Endothelial cell of umbilical vein (primary cell): ENCODE measurements around the gene TMTC4. TPM values are rescaled to one million over a fixed set of nuclear protein-coding genes. Genes with fewer than 3 reads are reported as not detected.
"Not testable (repeated sequence)": the region's sequence is repeated elsewhere in the genome, so short reads cannot be mapped to it uniquely, and the experiment has no call there.

Source experiments
- BruUV-seq: library from RNA; stranded (reverse); fragments of 400-500 nt; replicated peaks from 2 replicates; lab custom pipeline; 2021; lab: Mats Ljungman, UMichigan
- CTCF ChIA-PET: fragments of 300-600, 350-600 bp; sonication (Branson Sonifier 250); formaldehyde crosslinking; loops from one replicate; lab custom pipeline; 2021; ENCODE audit warnings: antibody characterized with exemption, inconsistent platforms; lab: Charles Lee
- POLR2A ChIA-PET: fragments of 300-600, 350-600 bp; sonication (Branson Sonifier 250); formaldehyde crosslinking; loops from one replicate; lab custom pipeline; 2021; ENCODE audit warnings: antibody characterized with exemption, inconsistent platforms; lab: Charles Lee
- DNase-seq: peaks from one replicate; pipeline ENCODE4 v3.0.0-alpha.2; 2011; ENCODE audit warnings: low read depth, low spot score
- FAIRE-seq: peaks from 2 replicates; lab custom pipeline; 2011; peaks lifted over from hg19 to GRCh38; lab: Jason Lieb, UNC
- H2AFZ ChIP-seq: 2 replicates; pipeline ENCODE4 v1.6.0; 2012; ENCODE audit warnings: low read depth, low read length, control low read depth, inconsistent platforms
- H3K27ac ChIP-seq: 2 replicates; pipeline ENCODE4 v1.5.1; 2011; ENCODE audit warnings: low read depth, mild to moderate bottlenecking, control low read depth, low read length, moderate library complexity; ENCODE audit not compliant: insufficient read depth
- H3K27me3 ChIP-seq, 2 experiments: 2 replicates each; pipeline versions ENCODE4 v1.6.0 to v1.6.1; 2011; ENCODE audit warnings: low read length in 2 of 2, mixed read lengths in 1 of 2; ENCODE audit not compliant: control insufficient read depth in 2 of 2, insufficient read depth in 2 of 2
- H3K36me3 ChIP-seq, 2 experiments: 2 replicates in 1 of 2; 3 replicates in 1 of 2; pipeline ENCODE4 v1.5.1; 2011; ENCODE audit warnings: low read length in 2 of 2, mild to moderate bottlenecking in 1 of 2, moderate library complexity in 1 of 2; ENCODE audit not compliant: control insufficient read depth in 2 of 2, insufficient read depth in 2 of 2; ENCODE audit errors: extremely low read depth in 1 of 2
- H3K4me1 ChIP-seq: 3 replicates; pipeline ENCODE4 v1.5.1; 2011; ENCODE audit warnings: mild to moderate bottlenecking, low read length; ENCODE audit not compliant: control insufficient read depth, insufficient read depth; ENCODE audit errors: extremely low read depth
- H3K4me2 ChIP-seq: 2 replicates; pipeline ENCODE4 v1.6.1; 2011; ENCODE audit warnings: low read length, control low read depth, mixed read lengths; ENCODE audit not compliant: insufficient read depth
- H3K4me3 ChIP-seq, 3 experiments: fragments of 200-600 bp in 1 of 3; sonication (generic), shearing (Covaris generic) in 1 of 3; replicated peaks in 1 of 3; 2 replicates each; pipeline ENCODE4 v1.5.1; 2011 to 2016; ENCODE audit warnings: control low read depth in 3 of 3, low read length in 3 of 3, mild to moderate bottlenecking in 2 of 3, inconsistent platforms in 1 of 3, low read depth in 1 of 3, moderate library complexity in 1 of 3; ENCODE audit not compliant: insufficient read depth in 1 of 3
- H3K79me2 ChIP-seq: 2 replicates; pipeline ENCODE4 v1.6.0; 2012; ENCODE audit warnings: low read length, inconsistent platforms; ENCODE audit not compliant: control insufficient read depth, insufficient read depth
- H3K9ac ChIP-seq: replicated peaks from 2 replicates; pipeline ENCODE3; 2011; ENCODE audit warnings: low read length, control low read depth; ENCODE audit not compliant: insufficient read depth; ENCODE audit errors: extremely low read depth
- H3K9me1 ChIP-seq: replicated peaks from 3 replicates; pipeline ENCODE4 v1.6.0; 2011; ENCODE audit warnings: mild to moderate bottlenecking, low read length; ENCODE audit not compliant: control insufficient read depth, insufficient read depth; ENCODE audit errors: extremely low read depth
- H3K9me3 ChIP-seq: replicated peaks from 2 replicates; pipeline ENCODE4 v1.5.1; 2012; ENCODE audit warnings: low read length, inconsistent platforms; ENCODE audit not compliant: control insufficient read depth, insufficient read depth
- H4K20me1 ChIP-seq: replicated peaks from 2 replicates; pipeline ENCODE3; 2011; ENCODE audit warnings: mild to moderate bottlenecking, low read length; ENCODE audit not compliant: control insufficient read depth, insufficient read depth; ENCODE audit errors: extremely low read depth
- CTCF ChIP-seq, 2 donors: IDR thresholded peaks; 1 replicate in 1 of 2; 2 replicates in 1 of 2; pipeline ENCODE4 v1.5.1; 2011; ENCODE audit warnings: low read length in 2 of 2, mild to moderate bottlenecking in 2 of 2, moderate library complexity in 2 of 2, control low read depth in 1 of 2, inconsistent platforms in 1 of 2, low read depth in 1 of 2; ENCODE audit not compliant: insufficient read depth in 1 of 2; ENCODE audit errors: extremely low read depth in 1 of 2
- EZH2 ChIP-seq: IDR thresholded peaks from 2 replicates; pipeline ENCODE4 v1.6.1; 2012; ENCODE audit warnings: borderline replicate concordance, low read depth, mild to moderate bottlenecking, moderate library complexity, low read length, inconsistent platforms; ENCODE audit not compliant: severe bottlenecking
- FOS ChIP-seq: IDR thresholded peaks from 2 replicates; pipeline ENCODE4 v1.6.1; 2011; ENCODE audit warnings: mild to moderate bottlenecking, low read length, moderate library complexity, borderline replicate concordance; ENCODE audit not compliant: insufficient read depth
- GATA2 ChIP-seq: IDR thresholded peaks from 2 replicates; pipeline ENCODE4 v1.7.0; 2011; ENCODE audit warnings: low read depth, mild to moderate bottlenecking, moderate library complexity, mixed read lengths, low read length; ENCODE audit not compliant: insufficient read length, insufficient read depth
- JUN ChIP-seq: IDR thresholded peaks from 2 replicates; pipeline ENCODE4 v1.6.1; 2011; ENCODE audit warnings: borderline replicate concordance, low read depth; ENCODE audit not compliant: insufficient read length, insufficient read depth
- MAX ChIP-seq: IDR thresholded peaks from 2 replicates; pipeline ENCODE4 v1.6.1; 2011; ENCODE audit not compliant: insufficient read depth, insufficient read length
- MYC ChIP-seq: IDR thresholded peaks from one replicate; pipeline ENCODE4 v1.6.1; 2011; ENCODE audit warnings: mild to moderate bottlenecking, low read depth, low read length
- POLR2A ChIP-seq: IDR thresholded peaks from 2 replicates; pipeline ENCODE4 v1.6.1; 2012; ENCODE audit warnings: low read depth, mild to moderate bottlenecking, control low read depth, low read length
- POLR2AphosphoS5 ChIP-seq: IDR thresholded peaks from 2 replicates; pipeline ENCODE4 v1.6.1; 2012; ENCODE audit warnings: low read depth, mild to moderate bottlenecking, control low read depth, low read length, moderate library complexity; ENCODE audit not compliant: insufficient read depth
- dilution Hi-C: fragments of 300-500 bp; cut with MboI; formaldehyde crosslinking; loops from one replicate; pipeline ENCODE4 v1.15.0; 2019; ENCODE audit warnings: low sequenced_read_pairs; ENCODE audit not compliant: extremely low pct_ligation_motif_present
- intact Hi-C: fragments of 100-400 bp; cut with micrococcal nuclease; formaldehyde crosslinking; loops from one replicate; pipeline ENCODE4 v1.10.0; 2022
- polyA plus RNA-seq, 4 experiments: library from polyadenylated mRNA; depleted of rRNA in 3 of 4; stranded (reverse) in 3 of 4; unstranded in 1 of 4; fragments of >200 nt; gene quantifications; 2 replicates each; pipeline versions ENCODE4 v1.2.1 to v1.2.3, GENCODE V29; 2011 to 2012; ENCODE audit warnings: missing spikeins in 1 of 4
- total RNA-seq: library from RNA; stranded (reverse); gene quantifications from 2 replicates; pipeline ENCODE4 v1.2.3, GENCODE V29; 2021

The TMTC4 gene
- total and polyA plus RNA-seq, 2 donors (not counting 3 experiments of a cell fraction or from before 2014, with no cell fraction given), result 24.6 to 31.9 TPM

- POLR2A ChIA-PET, result no interaction called here
- dilution Hi-C loops (no loop called here), intact Hi-C loops (no loop called here)
- no peak overlapping the region for H3K27ac ChIP-seq
- H3K9me1 ChIP-seq, result no peaks in the 10 kb centered on the region
- H3K27me3 ChIP-seq, result no peaks in the 10 kb centered on the region
- no peaks in the 10 kb centered on the region for H3K36me3 ChIP-seq
- no peaks in the 10 kb centered on the region for H4K20me1 ChIP-seq
- no peak overlapping the region for H3K9ac ChIP-seq
- H3K9me3 ChIP-seq, result no peaks in the 10 kb centered on the region
- CTCF ChIA-PET, result no interaction called here
- H2AFZ ChIP-seq, result no peak overlapping the region
- no peak for TF ChIP-seq FOS
- no peak for TF ChIP-seq EZH2
- no peak for TF ChIP-seq GATA2
- no peak for TF ChIP-seq MAX
- no peak for TF ChIP-seq POLR2A
- TF ChIP-seq JUN, result no peak
- no peak for TF ChIP-seq CTCF (IDR thresholded peaks at IDR 0.05; ENCODE audit: extremely low read depth in 1 of 2, insufficient read depth in 1 of 2, low read depth in 1 of 2, low read length in 2 of 2)
- TF ChIP-seq MYC, result no peak
- no peak for TF ChIP-seq POLR2AphosphoS5
- no peaks in the 10 kb centered on the region for H3K4me1 ChIP-seq
- DNase-seq, result no peak
- H3K4me3 ChIP-seq, result no peak overlapping the region
- no peak overlapping the region for H3K4me2 ChIP-seq
- no peaks in the 10 kb centered on the region for H3K79me2 ChIP-seq
- no peak for FAIRE-seq
- BruUV-seq, result no TSS peak
Observed at GRCh38 chr13:100580045-100580444, 94.5 kb downstream of the TMTC4 start.

- POLR2A ChIA-PET, H3K36me3 ChIP-seq, H3K4me1 ChIP-seq, intact Hi-C loops, H3K27ac ChIP-seq, H3K27me3 ChIP-seq, H3K4me2 ChIP-seq, dilution Hi-C loops, H3K9me3 ChIP-seq, H3K79me2 ChIP-seq, H3K9ac ChIP-seq, H3K9me1 ChIP-seq, H4K20me1 ChIP-seq, H3K4me3 ChIP-seq, H2AFZ ChIP-seq, FAIRE-seq, DNase-seq, BruUV-seq: not testable (repeated sequence)
- CTCF ChIA-PET, result interaction anchor here (6.1 kb wide), 1 partner anchor 12 kb away, joined by 80 read pairs; the partner anchor contains the start of gene GGACT
Observed at GRCh38 chr13:100577239-100577638, 97.4 kb downstream of the TMTC4 start.
